Endodermal cell (in vitro differentiated cells): ENCODE data around the gene HDAC6. TPM values are rescaled to one million over a fixed set of nuclear protein-coding genes. Genes with fewer than 3 reads are reported as not detected.

Experiments
- DNase-seq: peaks from one replicate; pipeline ENCODE4 v3.0.0-alpha.2; 2017
- H3K27ac ChIP-seq: 2 replicates; pipeline ENCODE4 v1.5.1; 2013; ENCODE audit warnings: mild to moderate bottlenecking, low read depth, low read length, moderate library complexity
- H3K27me3 ChIP-seq: 2 replicates; pipeline ENCODE4 v1.6.1; 2013; ENCODE audit warnings: mild to moderate bottlenecking, low read length, moderate library complexity; ENCODE audit not compliant: insufficient read depth, control insufficient read depth, poor library complexity, severe bottlenecking
- H3K36me3 ChIP-seq: 2 replicates; pipeline ENCODE4 v1.7.0; 2013; ENCODE audit warnings: mild to moderate bottlenecking, low read length, moderate library complexity; ENCODE audit not compliant: control insufficient read depth, insufficient read depth
- H3K4me1 ChIP-seq: one replicate; pipeline ENCODE4 v1.7.0; 2013; ENCODE audit warnings: low read length; ENCODE audit not compliant: control insufficient read depth, insufficient read depth
- H3K4me3 ChIP-seq: 2 replicates; pipeline ENCODE4 v1.5.1; 2013; ENCODE audit warnings: mild to moderate bottlenecking, low read length, moderate library complexity
- H3K9ac ChIP-seq: 2 replicates; pipeline ENCODE4 v1.6.1; 2013; ENCODE audit warnings: mild to moderate bottlenecking, low read length, moderate library complexity; ENCODE audit not compliant: poor library complexity, severe bottlenecking; ENCODE audit errors: extremely low read depth
- H3K9me3 ChIP-seq: 2 replicates; pipeline ENCODE4 v1.6.1; 2013; ENCODE audit warnings: mild to moderate bottlenecking, low read length, moderate library complexity; ENCODE audit not compliant: control insufficient read depth
- H3K27ac Mint-ChIP-seq: 2 replicates; pipeline ENCODE4 v1.8.0; 2020; ENCODE audit warnings: mixed read lengths
- H3K27me3 Mint-ChIP-seq: 2 replicates; pipeline ENCODE4 v1.8.0; 2021; ENCODE audit warnings: mild to moderate bottlenecking, mixed read lengths; ENCODE audit not compliant: insufficient read depth
- H3K36me3 Mint-ChIP-seq: 2 replicates; pipeline ENCODE4 v1.8.0; 2020; ENCODE audit warnings: low read depth, mixed read lengths
- H3K4me1 Mint-ChIP-seq: 2 replicates; pipeline ENCODE4 v1.8.0; 2020; ENCODE audit warnings: mixed read lengths
- H3K4me3 Mint-ChIP-seq: 2 replicates; pipeline ENCODE4 v1.8.0; 2020; ENCODE audit warnings: mild to moderate bottlenecking, moderate library complexity, mixed read lengths
- H3K9me3 Mint-ChIP-seq: 2 replicates; pipeline ENCODE4 v1.8.0; 2020; ENCODE audit warnings: mild to moderate bottlenecking, mixed read lengths
- WGBS, 2 experiments: methylation state at CpG; one replicate each; pipeline versions ENCODE4 v1.1.5 to v1.1.7; 2013; ENCODE audit warnings: missing lambda C conversion rate in 2 of 2, mixed read lengths in 1 of 2; ENCODE audit not compliant: insufficient coverage in 1 of 2, insufficient read length in 1 of 2; 5-methylcytosine and 5-hydroxymethylcytosine counted together
- total RNA-seq, 2 donors: library from RNA; stranded (reverse); fragmentation: NEBNext Ultra II Directional in 1 of 2; extraction: Animal tissue kit (Norgen Biotek cat#: 25700) in 1 of 2; gene quantifications; 2 replicates in 1 of 2; 3 replicates in 1 of 2; pipeline ENCODE4 v1.2.1, GENCODE V29; 2021
- TF ChIP-seq, protein P1 (sequence below): fragments of 200-600 bp; sonication (generic); conservative IDR thresholded peaks from 2 replicates; pipeline ENCODE4 v1.5.0; 2021; ENCODE audit warnings: antibody characterized with exemption, mild to moderate bottlenecking

The HDAC6 gene
- total RNA-seq, 2 donors from 2014 or later = 121 to 135 TPM

DNA sequence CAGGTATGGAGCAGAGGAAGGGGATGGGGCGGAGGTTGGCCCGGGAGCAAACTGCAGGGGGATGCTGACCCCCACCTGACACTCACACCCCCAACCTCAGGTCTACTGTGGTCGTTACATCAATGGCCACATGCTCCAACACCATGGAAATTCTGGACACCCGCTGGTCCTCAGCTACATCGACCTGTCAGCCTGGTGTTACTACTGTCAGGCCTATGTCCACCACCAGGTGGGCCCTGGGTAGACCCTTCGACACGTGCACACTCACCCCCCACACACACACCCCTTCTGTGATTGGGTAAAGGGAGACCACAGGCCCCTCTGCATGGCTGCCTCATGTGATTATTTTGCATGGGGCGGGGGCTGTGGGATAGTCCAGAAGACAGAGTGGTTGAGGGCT, 22.2 kb downstream of the HDAC6 start:
- Mint-ChIP-seq H3K9me3 (peaks cover 68% of the 10 kb centered on the region), H3K27me3 (peaks cover 16% of the 10 kb centered on the region), H3K36me3 (peaks cover 49% of the 10 kb centered on the region), H3K4me3 (no peak overlapping the region), H3K27ac (no peak overlapping the region), H3K4me1 (no peaks in the 10 kb centered on the region)
- TF ChIP-seq, protein P1, sequence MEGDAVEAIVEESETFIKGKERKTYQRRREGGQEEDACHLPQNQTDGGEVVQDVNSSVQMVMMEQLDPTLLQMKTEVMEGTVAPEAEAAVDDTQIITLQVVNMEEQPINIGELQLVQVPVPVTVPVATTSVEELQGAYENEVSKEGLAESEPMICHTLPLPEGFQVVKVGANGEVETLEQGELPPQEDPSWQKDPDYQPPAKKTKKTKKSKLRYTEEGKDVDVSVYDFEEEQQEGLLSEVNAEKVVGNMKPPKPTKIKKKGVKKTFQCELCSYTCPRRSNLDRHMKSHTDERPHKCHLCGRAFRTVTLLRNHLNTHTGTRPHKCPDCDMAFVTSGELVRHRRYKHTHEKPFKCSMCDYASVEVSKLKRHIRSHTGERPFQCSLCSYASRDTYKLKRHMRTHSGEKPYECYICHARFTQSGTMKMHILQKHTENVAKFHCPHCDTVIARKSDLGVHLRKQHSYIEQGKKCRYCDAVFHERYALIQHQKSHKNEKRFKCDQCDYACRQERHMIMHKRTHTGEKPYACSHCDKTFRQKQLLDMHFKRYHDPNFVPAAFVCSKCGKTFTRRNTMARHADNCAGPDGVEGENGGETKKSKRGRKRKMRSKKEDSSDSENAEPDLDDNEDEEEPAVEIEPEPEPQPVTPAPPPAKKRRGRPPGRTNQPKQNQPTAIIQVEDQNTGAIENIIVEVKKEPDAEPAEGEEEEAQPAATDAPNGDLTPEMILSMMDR = no peak
- H3K4me3 ChIP-seq = no peak overlapping the region
- no peak overlapping the region for H3K27ac ChIP-seq
- H3K27me3 ChIP-seq = no peaks in the 10 kb centered on the region
- H3K36me3 ChIP-seq = no peaks in the 10 kb centered on the region
- 95% methylated on average over 4 of the region's 8 CpGs; no CpG with 5 or more reads in 1 of the 2 experiments for WGBS, 2 experiments
- DNase-seq = no peak
- H3K9me3 ChIP-seq = no peaks in the 10 kb centered on the region
- H3K9ac ChIP-seq = no peak overlapping the region
- no peaks in the 10 kb centered on the region for H3K4me1 ChIP-seq

DNA sequence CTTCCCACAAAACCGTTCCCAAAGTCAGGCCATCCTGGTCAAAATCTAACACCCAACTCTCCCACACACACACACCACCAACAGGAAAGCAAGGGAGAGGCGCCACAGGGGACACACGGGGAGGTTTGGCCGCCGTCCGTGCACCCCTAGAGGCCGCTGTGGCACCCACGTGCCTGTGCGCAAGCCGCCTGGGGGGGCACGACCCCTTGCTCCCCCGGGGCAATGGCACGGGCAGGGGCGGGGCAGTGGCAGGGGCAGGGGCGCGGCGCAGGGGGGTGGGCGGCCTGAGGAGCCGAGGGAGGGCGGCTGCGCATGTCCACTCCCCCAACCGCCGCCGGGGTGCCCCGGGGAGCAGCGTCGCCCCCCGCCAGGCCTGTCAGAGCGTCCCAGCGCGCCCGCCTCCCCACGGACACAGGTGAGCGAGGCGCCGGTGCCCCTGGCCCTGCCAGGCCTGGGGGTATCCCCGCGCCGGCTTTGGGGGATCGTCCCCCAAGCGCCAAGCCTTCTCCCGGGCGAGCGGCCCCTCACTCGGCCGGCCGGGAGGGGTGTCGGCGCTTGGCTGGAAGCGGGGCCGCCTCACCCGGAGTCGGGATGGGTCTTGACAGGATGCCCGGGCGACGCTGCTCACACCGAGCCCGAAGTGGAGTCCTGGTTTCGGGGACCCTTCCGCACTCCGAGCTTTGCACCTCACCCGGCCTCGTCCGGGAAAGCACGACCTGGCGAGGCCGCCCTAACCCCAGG, 24.4 kb downstream of the HDAC6 start, which contains the start of gene ERAS:
Gene ERAS (plus strand): TSS at position 379 of the 741 bp plus-strand sequence. CDS start 2,611 bp downstream, outside the sequence.
- WGBS, 2 experiments = 96 to 98% methylated on average over 7 to 65 of the region's 67 CpGs
- H3K27me3 ChIP-seq = peaks cover 9% of the 10 kb centered on the region
- H3K4me1 ChIP-seq = no peaks in the 10 kb centered on the region
- H3K27me3 Mint-ChIP-seq = peaks cover 37% of the 10 kb centered on the region
- H3K36me3 ChIP-seq = no peaks in the 10 kb centered on the region
- H3K27ac ChIP-seq = no peak within 1 kb of the TSS
- H3K4me3 ChIP-seq = no peak within 1 kb of the TSS
- H3K27ac Mint-ChIP-seq = no peak within 1 kb of the TSS
- H3K4me1 Mint-ChIP-seq = no peaks in the 10 kb centered on the region
- TF ChIP-seq, protein P1 = no peak
- peaks cover 42% of the 10 kb centered on the region for H3K36me3 Mint-ChIP-seq
- no peak within 1 kb of the TSS for H3K9ac ChIP-seq
- H3K9me3 ChIP-seq = no peaks in the 10 kb centered on the region
- peak within 1 kb of the TSS; percentile 38 for H3K4me3 Mint-ChIP-seq
- DNase-seq = no peak
- H3K9me3 Mint-ChIP-seq = peaks cover 69% of the 10 kb centered on the region

DNA sequence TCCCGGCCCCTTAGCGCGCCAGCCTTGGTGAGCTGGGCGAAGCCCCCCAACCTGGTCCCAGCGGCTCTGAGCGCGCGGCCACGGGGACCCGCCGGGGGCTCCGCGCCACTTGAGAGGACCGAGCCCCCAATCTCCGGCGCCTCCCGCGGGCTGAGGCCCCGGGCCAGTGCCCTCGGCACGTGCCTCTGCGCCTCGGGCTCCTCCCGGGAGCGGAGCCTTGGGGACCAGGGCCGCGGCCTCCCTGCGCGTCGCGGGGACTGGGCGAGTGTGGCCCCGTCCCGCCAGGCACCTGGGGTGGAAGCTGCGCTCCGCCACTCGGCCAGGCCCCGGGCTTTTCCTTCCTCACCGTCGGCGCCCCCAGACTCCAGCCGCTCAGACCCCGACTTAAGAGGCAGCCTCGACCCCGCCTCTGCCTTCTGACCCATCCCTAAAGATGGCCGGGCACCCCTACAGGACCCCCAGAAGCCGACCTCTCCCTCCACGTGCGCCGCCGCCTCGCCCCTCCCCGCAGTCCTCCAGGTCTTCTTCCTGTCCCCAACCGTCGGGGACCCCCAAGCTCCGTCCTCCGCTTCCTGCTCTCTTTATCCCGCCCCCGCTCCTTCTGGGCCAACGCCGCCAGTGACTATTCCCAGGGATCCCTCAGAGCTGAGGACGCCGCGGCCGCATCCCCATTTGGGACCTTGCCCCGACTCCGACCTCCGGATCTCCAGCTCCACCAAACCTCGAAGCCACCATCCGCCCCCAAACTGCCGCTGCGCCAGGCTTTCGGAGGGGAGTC, 25.2 kb downstream of the HDAC6 start:
- TF ChIP-seq, protein P1 = no peak
- Mint-ChIP-seq H3K27ac (no peak overlapping the region), H3K9me3 (peaks cover 65% of the 10 kb centered on the region), H3K4me3 (peak overlapping the region; percentile 38), H3K36me3 (peaks cover 41% of the 10 kb centered on the region), H3K27me3 (peaks cover 45% of the 10 kb centered on the region), H3K4me1 (no peaks in the 10 kb centered on the region)
- DNase-seq = peak; percentile 69
- Histone ChIP-seq H3K4me1 (no peaks in the 10 kb centered on the region), H3K9ac (no peak overlapping the region), H3K27me3 (peaks cover 17% of the 10 kb centered on the region), H3K36me3 (no peaks in the 10 kb centered on the region), H3K9me3 (no peaks in the 10 kb centered on the region), H3K4me3 (no peak overlapping the region), H3K27ac (no peak overlapping the region)
- WGBS, 2 experiments = 86 to 95% methylated on average over 19 to 67 of the region's 73 CpGs
